Neuron (in vitro differentiated cells): ENCODE results near the gene P3H3.
A peak's percentile ranks its signal among the peaks of the same experiment; 100 is the strongest.

Source experiments
- H2AFZ ChIP-seq: one replicate; pipeline ENCODE4 v1.6.1; 2013; ENCODE audit warnings: low read depth, mild to moderate bottlenecking, inconsistent platforms, low read length, moderate library complexity
- H3K27me3 ChIP-seq: one replicate; pipeline ENCODE4 v1.6.1; 2013; ENCODE audit warnings: low read length; ENCODE audit not compliant: insufficient read depth
- H3K36me3 ChIP-seq: one replicate; pipeline ENCODE4 v1.6.1; 2013; ENCODE audit warnings: low read length; ENCODE audit not compliant: insufficient read depth
- H3K4me1 ChIP-seq: one replicate; pipeline ENCODE4 v1.6.1; 2013; ENCODE audit warnings: low read length; ENCODE audit not compliant: insufficient read depth
- H3K4me3 ChIP-seq: 2 replicates; pipeline ENCODE4 v1.5.1; 2013; ENCODE audit warnings: mild to moderate bottlenecking, low read length, moderate library complexity
- H3K9me3 ChIP-seq: one replicate; pipeline ENCODE4 v1.6.1; 2013; ENCODE audit warnings: low read length

The P3H3 gene

DNA sequence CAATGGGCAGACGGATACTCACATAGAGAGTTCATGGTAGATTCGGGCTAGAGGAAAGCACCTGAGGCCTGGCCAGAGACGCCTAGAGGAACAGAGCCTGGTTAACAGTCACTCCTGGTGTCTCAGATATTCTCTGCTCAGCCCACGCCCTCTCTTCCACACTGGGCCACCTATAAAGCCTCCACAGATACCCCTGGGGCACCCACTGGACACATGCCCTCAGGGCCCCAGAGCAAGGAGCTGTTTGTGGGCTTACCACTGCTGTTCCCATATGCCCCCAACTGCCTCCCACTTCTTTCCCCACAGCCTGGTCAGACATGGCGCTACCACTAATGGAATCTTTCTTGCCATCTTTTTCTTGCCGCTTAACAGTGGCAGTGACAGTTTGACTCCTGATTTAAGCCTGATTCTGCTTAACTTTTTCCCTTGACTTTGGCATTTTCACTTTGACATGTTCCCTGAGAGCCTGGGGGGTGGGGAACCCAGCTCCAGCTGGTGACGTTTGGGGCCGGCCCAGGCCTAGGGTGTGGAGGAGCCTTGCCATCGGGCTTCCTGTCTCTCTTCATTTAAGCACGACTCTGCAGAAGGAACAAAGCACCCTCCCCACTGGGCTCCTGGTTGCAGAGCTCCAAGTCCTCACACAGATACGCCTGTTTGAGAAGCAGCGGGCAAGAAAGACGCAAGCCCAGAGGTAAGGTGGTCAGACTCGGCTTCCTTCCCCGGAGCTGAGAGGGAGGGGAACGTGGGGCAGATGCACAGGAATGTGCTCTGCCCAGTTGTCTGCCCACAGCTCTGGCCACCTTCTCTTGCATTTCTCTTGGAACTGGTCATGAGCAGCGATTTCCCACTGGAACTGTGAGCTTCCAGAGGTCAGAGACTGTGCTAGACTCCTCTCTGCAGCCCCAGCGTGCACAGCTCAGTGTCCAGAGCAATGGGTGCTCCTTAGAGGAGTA lies 39.0 kb upstream of the P3H3 start, which contains the start of gene CD4:
TSS of gene CD4 (plus strand) at position 557 of the 953 bp plus-strand sequence. CDS start 10,611 bp downstream, outside the sequence.
- H3K36me3 ChIP-seq: no peaks in the 10 kb centered on the region
- H3K9me3 ChIP-seq: no peaks in the 10 kb centered on the region
- H3K27me3 ChIP-seq: no peaks in the 10 kb centered on the region
- peak within 1 kb of the TSS; percentile 26 for H2AFZ ChIP-seq
- peaks cover 24% of the 10 kb centered on the region for H3K4me1 ChIP-seq
- no peak within 1 kb of the TSS for H3K4me3 ChIP-seq

DNA sequence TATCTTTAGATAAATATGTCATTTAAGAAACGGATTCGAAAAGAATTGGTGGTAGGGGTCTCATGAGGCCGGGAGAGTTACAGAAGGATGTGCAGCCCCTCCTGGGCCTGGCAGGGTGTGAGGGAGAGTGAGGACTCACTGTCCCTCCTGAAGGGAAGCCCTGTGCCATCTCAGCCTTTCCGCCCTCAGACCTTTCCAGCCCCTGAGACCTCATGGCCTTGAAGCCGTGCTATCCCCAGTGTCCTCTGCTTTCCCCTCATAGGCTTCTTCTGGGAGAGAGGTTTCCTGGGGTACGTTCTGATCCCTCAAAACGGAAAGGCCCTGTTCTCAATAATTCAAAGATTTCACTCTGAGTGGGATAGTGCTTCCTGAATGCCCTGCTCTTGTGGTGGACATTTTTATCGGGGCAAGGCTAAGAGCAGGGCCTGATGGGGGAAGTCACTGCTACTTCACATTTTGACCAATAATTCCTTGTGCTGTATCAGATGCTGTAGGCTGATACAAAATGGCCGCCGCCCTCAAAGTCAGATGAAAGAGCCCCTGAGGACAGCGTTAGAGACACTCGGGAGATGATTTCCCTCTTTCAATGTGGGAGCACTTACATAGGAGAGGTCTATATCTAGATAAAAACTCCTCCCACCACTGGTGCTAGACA lies 37.6 kb upstream of the P3H3 start:
- no peak overlapping the region for H2AFZ ChIP-seq
- no peaks in the 10 kb centered on the region for H3K27me3 ChIP-seq
- H3K36me3 ChIP-seq: no peaks in the 10 kb centered on the region
- no peak overlapping the region for H3K4me3 ChIP-seq
- H3K9me3 ChIP-seq: no peaks in the 10 kb centered on the region
- H3K4me1 ChIP-seq: peaks cover 24% of the 10 kb centered on the region

DNA sequence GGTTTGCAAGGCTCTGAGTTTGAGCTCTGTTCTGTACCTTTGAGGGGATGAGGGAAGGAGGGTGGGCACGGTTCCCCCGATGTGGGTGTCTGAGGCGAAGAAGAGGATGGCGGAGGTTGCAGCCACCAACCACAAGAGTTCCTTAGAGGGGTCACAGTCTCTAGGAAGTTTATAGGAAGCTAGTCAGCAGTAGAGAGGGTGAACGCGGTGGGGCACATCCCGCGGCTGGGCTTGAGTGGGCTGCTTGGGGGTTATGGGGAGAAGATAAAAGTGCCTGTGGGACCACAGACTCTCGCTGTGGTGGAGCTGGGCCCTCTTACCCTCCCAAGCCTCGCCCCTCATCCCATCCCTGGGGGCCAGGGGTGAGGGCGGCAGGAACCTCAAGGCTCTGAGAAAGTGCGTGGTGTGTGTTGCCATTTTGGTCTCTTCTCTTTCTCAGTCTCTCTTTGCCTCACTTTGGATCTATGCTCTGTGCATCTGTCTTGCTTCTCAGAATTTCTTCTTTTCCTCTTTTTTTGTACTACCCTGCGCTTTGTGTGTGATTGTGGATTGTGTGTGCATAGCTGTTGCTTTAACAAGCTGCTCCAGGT lies 36.2 kb upstream of the P3H3 start:
- H3K9me3 ChIP-seq: no peaks in the 10 kb centered on the region
- H2AFZ ChIP-seq: peak overlapping the region; percentile 74
- H3K27me3 ChIP-seq: no peaks in the 10 kb centered on the region
- H3K4me1 ChIP-seq: peaks cover 16% of the 10 kb centered on the region
- H3K4me3 ChIP-seq: peak overlapping the region; percentile 17
- H3K36me3 ChIP-seq: no peaks in the 10 kb centered on the region

DNA sequence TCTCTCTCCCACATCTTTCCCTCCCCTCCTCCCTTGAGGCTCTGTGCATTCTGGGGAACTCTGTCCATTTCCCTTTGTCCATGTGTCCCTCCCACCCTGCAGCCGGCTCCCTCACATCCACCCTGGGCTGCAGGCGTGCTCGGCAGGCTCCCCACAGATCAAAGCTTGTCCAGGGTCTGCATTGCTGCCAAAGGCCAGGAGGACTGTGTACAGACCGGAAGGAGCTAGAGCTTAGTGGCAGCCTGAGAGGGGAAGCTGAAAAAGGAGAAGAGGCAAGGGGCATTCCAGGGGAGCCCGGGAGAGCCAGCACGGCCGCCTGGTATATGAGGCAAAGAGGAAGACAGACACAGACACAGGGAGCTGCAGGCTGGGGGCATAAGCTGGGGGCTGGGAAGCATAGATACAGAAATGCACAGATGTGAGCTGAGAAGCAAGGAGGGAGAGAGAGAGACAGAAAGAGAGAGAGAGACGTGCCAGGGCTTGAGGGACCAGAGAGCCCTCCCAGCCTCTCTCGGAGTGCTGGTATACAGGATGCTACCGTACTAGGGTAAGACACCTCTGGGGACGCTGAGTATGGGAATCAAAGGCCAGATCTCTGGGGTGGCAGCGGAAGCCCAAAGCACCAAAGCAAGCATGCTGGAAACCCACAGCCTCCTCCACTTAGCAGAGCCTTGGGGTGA lies 35.5 kb upstream of the P3H3 start:
- H2AFZ ChIP-seq: peak overlapping the region; percentile 74
- H3K36me3 ChIP-seq: no peaks in the 10 kb centered on the region
- H3K9me3 ChIP-seq: no peaks in the 10 kb centered on the region
- H3K4me1 ChIP-seq: peaks cover 14% of the 10 kb centered on the region
- no peaks in the 10 kb centered on the region for H3K27me3 ChIP-seq
- peak overlapping the region; percentile 17 for H3K4me3 ChIP-seq

DNA sequence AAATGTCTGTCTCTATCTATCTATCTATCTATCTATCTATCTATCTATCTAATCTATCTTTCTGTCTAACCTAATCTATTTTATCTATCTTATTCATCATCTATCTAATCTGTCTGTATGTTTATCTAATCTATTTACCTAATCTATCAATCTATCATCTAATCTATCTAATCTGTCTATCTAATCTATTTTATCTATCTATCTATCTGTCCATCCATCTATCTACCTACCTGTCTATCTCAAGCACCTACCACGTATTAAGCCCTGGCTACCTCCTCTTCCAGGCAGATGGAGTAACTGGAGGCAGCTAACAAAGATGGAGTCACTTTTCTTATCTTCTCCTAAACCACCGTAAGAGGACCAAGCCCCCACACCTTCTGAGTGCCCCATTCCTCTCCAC lies 33.1 kb upstream of the P3H3 start:
- H3K36me3 ChIP-seq: no peaks in the 10 kb centered on the region
- H3K9me3 ChIP-seq: no peaks in the 10 kb centered on the region
- no peak overlapping the region for H3K4me3 ChIP-seq
- peaks cover 14% of the 10 kb centered on the region for H3K4me1 ChIP-seq
- H3K27me3 ChIP-seq: no peaks in the 10 kb centered on the region
- no peak overlapping the region for H2AFZ ChIP-seq

DNA sequence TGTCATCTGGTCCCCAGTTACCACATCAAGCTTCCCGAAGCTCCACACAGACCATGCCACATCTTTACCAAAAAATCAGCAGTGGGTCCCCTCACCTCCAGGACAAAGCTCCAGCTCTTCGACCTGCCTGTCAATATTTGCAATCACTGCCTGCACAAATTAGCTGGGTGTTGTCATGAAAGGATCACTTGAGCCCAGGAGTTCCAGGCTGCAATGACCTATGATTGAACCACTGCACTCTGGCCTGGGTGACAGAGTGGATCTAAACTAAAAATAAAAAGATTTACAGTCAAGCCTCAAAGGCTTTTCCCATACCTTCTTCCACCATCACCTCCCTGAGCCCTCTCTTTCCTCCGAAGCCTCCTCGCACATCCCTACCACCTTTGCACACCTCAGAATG lies 31.6 kb upstream of the P3H3 start:
- no peak overlapping the region for H2AFZ ChIP-seq
- H3K4me3 ChIP-seq: no peak overlapping the region
- H3K36me3 ChIP-seq: no peaks in the 10 kb centered on the region
- H3K27me3 ChIP-seq: no peaks in the 10 kb centered on the region
- H3K4me1 ChIP-seq: peaks cover 14% of the 10 kb centered on the region
- no peaks in the 10 kb centered on the region for H3K9me3 ChIP-seq

DNA sequence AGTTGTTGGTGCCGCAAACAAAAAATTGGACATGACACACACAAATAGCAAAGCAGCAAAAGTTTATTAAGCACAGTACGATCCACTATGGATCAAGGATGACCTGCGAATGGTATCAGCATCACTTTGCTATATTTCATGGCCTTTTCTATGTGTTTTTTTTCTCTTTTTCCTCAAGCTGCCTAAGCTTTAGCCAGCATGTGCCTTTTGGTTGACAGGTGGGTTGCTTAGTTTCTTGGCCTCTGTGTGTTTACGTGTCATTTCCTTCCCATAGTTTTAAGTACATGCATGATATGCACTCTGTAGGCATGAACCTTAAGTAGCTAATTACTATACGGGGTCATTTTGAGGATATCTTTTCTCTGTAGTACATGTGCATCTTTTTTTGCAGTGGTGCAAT lies 29.1 kb upstream of the P3H3 start:
- Histone ChIP-seq H3K36me3 (no peaks in the 10 kb centered on the region), H3K4me1 (no peaks in the 10 kb centered on the region), H3K4me3 (no peak overlapping the region), H3K9me3 (no peaks in the 10 kb centered on the region), H2AFZ (no peak overlapping the region), H3K27me3 (no peaks in the 10 kb centered on the region)

DNA sequence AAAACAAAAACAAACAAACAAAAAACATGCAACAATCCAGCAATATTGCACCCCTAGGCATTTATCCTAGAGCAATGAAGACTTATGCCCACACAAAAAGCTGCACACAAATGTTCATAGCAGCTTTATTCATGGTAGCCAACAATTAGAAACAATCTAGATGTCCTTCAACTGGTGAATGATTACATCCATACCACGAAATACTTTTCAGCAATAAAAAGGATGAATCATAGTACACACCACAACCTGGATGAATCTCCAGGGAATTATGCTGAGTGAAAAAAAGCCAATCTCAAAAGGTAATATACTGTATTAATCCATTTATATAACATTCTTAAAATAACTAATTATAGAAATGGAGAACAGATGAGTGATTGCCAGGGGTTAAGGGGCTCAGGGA lies 21.0 kb upstream of the P3H3 start:
- H3K27me3 ChIP-seq: no peaks in the 10 kb centered on the region
- no peak overlapping the region for H3K4me3 ChIP-seq
- no peak overlapping the region for H2AFZ ChIP-seq
- no peaks in the 10 kb centered on the region for H3K4me1 ChIP-seq
- no peaks in the 10 kb centered on the region for H3K36me3 ChIP-seq
- H3K9me3 ChIP-seq: no peaks in the 10 kb centered on the region

DNA sequence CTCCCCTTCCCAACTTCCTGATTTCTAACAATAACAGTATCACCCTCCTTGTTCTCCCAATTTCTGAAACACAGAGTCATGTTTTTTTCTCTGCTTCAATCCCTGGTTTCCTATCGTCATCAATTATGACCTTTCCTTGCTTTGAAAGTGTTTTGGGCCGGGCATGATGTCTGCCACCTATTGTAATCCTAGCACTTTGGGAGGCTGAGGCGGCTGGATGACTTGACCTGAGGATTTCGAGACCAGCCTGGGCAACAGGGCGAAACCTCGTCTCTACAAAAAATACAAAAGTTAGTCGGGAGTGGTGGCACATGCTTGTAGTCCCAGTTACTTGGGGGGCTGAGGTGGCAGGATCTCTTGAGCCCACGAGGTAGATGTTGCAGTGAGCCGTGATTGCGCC lies 19.2 kb upstream of the P3H3 start:
- H3K4me1 ChIP-seq: no peaks in the 10 kb centered on the region
- no peaks in the 10 kb centered on the region for H3K27me3 ChIP-seq
- no peak overlapping the region for H2AFZ ChIP-seq
- H3K4me3 ChIP-seq: no peak overlapping the region
- no peaks in the 10 kb centered on the region for H3K36me3 ChIP-seq
- no peaks in the 10 kb centered on the region for H3K9me3 ChIP-seq

DNA sequence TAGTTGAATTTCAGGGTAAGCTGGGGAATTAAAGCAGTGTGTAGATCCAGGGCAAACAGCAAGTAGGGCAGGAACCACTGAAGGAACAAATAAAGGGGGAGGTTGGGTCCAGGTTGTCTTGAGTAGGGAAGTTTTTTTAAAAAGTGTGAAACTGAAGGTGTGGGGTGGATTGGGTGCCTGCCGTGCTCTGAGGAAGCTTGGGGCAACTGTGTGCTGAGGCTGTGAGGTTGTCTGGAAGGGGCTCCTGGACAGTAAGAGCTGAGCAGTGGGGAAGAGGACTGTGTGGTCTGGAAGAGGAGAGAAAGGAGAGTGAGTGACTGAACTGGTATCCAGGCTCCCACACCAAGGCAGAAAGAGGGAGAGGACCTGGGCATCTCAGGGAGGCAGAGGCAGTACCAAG lies 17.4 kb upstream of the P3H3 start:
- Histone ChIP-seq H3K27me3 (no peaks in the 10 kb centered on the region), H3K4me3 (no peak overlapping the region), H3K9me3 (no peaks in the 10 kb centered on the region), H3K36me3 (no peaks in the 10 kb centered on the region), H2AFZ (no peak overlapping the region), H3K4me1 (no peaks in the 10 kb centered on the region)

DNA sequence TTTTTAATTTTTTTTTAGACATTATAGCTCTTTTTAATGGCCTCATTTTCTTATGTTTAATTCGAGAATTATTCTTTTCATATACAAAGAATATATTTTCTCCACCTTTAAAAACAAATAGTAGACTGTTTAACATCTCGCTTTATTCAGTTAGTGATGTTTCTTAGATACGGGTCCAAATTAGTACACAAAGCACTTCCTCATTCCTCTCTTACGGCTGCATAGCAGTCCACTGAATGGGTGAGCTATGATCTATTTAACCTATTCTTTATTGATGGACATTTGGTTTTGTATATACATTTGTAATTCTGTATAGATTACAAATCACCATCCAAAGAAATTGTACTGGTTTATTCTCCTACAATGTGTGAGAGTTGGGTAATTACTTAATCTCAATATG lies 14.8 kb upstream of the P3H3 start:
- H2AFZ ChIP-seq: no peak overlapping the region
- no peak overlapping the region for H3K4me3 ChIP-seq
- no peaks in the 10 kb centered on the region for H3K27me3 ChIP-seq
- no peaks in the 10 kb centered on the region for H3K9me3 ChIP-seq
- H3K36me3 ChIP-seq: no peaks in the 10 kb centered on the region
- H3K4me1 ChIP-seq: peaks cover 7% of the 10 kb centered on the region

DNA sequence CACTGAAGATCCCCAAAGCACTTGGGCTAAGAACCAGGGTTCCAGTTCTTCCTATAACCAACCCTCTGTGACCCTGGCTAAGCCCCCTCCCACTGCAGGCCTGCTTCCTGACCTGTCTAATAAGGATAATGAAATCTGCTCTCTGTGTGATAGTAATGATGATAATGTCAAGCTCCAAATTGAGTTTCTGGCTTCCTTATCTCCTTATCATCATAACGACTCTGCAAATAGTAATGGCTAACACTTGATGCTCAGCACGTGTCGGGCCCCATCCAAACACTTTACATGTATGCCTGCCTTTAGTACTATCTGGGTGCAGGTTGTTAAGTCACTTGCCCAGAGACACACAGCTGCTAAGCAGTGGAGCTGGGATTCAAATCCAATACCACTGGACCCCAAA lies 11.6 kb upstream of the P3H3 start:
- Histone ChIP-seq H2AFZ (no peak overlapping the region), H3K27me3 (no peaks in the 10 kb centered on the region), H3K36me3 (no peaks in the 10 kb centered on the region), H3K9me3 (no peaks in the 10 kb centered on the region), H3K4me1 (peaks cover 33% of the 10 kb centered on the region), H3K4me3 (no peak overlapping the region)

DNA sequence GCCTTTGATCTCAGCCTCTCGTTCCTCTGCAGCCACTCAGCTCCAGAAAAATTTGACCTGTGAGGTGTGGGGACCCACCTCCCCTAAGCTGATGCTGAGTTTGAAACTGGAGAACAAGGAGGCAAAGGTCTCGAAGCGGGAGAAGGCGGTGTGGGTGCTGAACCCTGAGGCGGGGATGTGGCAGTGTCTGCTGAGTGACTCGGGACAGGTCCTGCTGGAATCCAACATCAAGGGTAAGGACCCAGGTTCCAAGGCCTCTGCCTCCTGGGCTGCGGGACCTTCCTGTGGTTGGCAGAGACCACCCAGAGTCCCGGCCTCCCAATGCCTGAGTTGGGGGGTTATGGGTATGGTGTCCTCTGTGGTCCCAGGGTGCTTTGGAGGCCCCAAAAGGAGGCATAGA lies 11.1 kb upstream of the P3H3 start:
- H3K4me3 ChIP-seq: no peak overlapping the region
- no peaks in the 10 kb centered on the region for H3K27me3 ChIP-seq
- no peak overlapping the region for H2AFZ ChIP-seq
- no peaks in the 10 kb centered on the region for H3K9me3 ChIP-seq
- no peaks in the 10 kb centered on the region for H3K36me3 ChIP-seq
- peaks cover 37% of the 10 kb centered on the region for H3K4me1 ChIP-seq
